Measurements from ENCODE around the gene PSMA8.
"Not testable (repeated sequence)": the region's sequence is repeated elsewhere in the genome, so short reads cannot be mapped to it uniquely, and the experiment has no call there.

Gene PSMA8

GRCh38 chr18:26238718-26239117 lies 105.0 kb downstream of the PSMA8 start:
- not testable (repeated sequence) for DNase-seq

DNA sequence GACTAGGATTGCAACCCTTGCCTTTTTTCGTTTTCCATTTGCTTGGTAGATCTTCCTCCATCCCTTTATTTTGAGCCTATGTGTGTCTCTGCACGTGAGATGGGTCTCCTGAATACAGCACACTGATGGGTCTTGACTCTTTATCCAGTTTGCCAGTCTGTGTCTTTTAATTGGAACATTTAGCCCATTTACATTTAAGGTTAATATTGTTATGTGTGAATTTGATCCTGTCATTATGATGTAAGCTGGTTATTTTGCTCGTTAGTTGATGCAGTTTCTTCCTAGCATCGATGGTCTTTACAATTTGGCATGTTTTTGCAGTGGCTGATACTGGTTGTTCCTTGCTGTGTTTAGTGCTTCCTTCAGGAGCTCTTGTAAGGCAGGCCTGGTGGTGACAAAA lies 108.7 kb downstream of the PSMA8 start:
- not testable (repeated sequence) for DNase-seq

All from activated naive CD4-positive, alpha-beta T cell (primary cell).